Uterus (tissue), 2 donors: ENCODE data around the gene SULT6B1.
"Not testable (repeated sequence)": the region's sequence is repeated elsewhere in the genome, so short reads cannot be mapped to it uniquely, and the experiment has no call there.

Source experiments
- CTCF ChIP-seq, 4 experiments: fragments of 200-600 bp in 2 of 4; fragments of 450-650 bp in 2 of 4; sonication (generic) in 2 of 4; IDR thresholded peaks; one replicate each; pipeline ENCODE4 v1.5.1; 2016 to 2019; ENCODE audit warnings: antibody characterized with exemption in 4 of 4, mild to moderate bottlenecking in 2 of 4, moderate library complexity in 1 of 4
- POLR2A ChIP-seq, 2 donors: fragments of 450-650 bp; IDR thresholded peaks; one replicate each; pipeline ENCODE4 v1.6.1; 2016; ENCODE audit warnings: antibody characterized with exemption in 2 of 2, mild to moderate bottlenecking in 1 of 2, moderate library complexity in 1 of 2

DNA sequence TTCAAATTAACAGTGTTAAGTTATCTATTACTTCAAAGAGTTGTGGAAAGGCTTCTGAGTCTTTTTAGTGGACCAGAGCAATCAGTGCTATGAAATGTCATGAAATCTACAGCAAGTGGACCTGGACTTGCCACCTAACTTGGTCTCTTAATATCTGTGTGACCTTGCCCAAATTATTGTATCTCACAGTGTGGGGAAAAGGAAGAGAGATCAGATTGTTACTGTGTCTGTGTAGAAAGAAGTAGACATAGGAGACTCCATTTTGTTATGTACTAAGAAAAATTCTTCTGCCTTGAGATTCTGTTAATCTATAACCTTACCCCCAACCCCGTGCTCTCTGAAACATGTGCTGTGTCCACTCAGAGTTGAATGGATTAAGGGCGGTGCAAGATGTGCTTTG is 36.7 kb upstream of the SULT6B1 start:
- not testable (repeated sequence) for TF ChIP-seq CTCF, POLR2A (IDR thresholded peaks at IDR 0.05)
